GF-D8 (cell line): ENCODE results near the gene GRIA4.

ENCODE experiments used
- DNase-seq: peaks from one replicate; lab custom pipeline; 2025; lab: John Stamatoyannopoulos, UW

The GRIA4 gene

GRCh38 chr11:105789579-105790420 is 179.9 kb downstream of the GRIA4 start:
- no peak for DNase-seq

- no peak for DNase-seq
Measured at GRCh38 chr11:105790840-105791239, 181.0 kb downstream of the GRIA4 start.

GRCh38 chr11:105793092-105793491 is 183.2 kb downstream of the GRIA4 start:
- DNase-seq = no peak

GRCh38 chr11:105799263-105799662 is 189.4 kb downstream of the GRIA4 start:
- no peak for DNase-seq

GRCh38 chr11:105799728-105800462 is 190.0 kb downstream of the GRIA4 start:
- DNase-seq = no peak

GRCh38 chr11:105802390-105802789 is 192.5 kb downstream of the GRIA4 start:
- DNase-seq = no peak

- no peak for DNase-seq
Measured at GRCh38 chr11:105811242-105811641, 201.4 kb downstream of the GRIA4 start.

GRCh38 chr11:105821372-105821771 is 211.5 kb downstream of the GRIA4 start:
- no peak for DNase-seq

GRCh38 chr11:105821781-105822180 is 211.9 kb downstream of the GRIA4 start:
- no peak for DNase-seq

GRCh38 chr11:105823495-105824033 is 213.7 kb downstream of the GRIA4 start:
- no peak for DNase-seq

GRCh38 chr11:105824457-105825013 is 214.7 kb downstream of the GRIA4 start:
- DNase-seq = no peak

GRCh38 chr11:105825141-105825540 is 215.3 kb downstream of the GRIA4 start:
- no peak for DNase-seq

GRCh38 chr11:105827906-105828305 is 218.0 kb downstream of the GRIA4 start:
- DNase-seq = no peak

- no peak for DNase-seq
Measured at GRCh38 chr11:105829084-105829483, 219.2 kb downstream of the GRIA4 start.

- DNase-seq = no peak
Measured at GRCh38 chr11:105834461-105834860, 224.6 kb downstream of the GRIA4 start.

- no peak for DNase-seq
Measured at GRCh38 chr11:105838668-105839384, 229.0 kb downstream of the GRIA4 start.

- DNase-seq = no peak
Measured at GRCh38 chr11:105840391-105840790, 230.5 kb downstream of the GRIA4 start.

- DNase-seq = no peak
Measured at GRCh38 chr11:105852403-105852802, 242.5 kb downstream of the GRIA4 start.

GRCh38 chr11:105854269-105854668 is 244.4 kb downstream of the GRIA4 start:
- no peak for DNase-seq

GRCh38 chr11:105856954-105857353 is 247.1 kb downstream of the GRIA4 start:
- DNase-seq = no peak

- DNase-seq = no peak
Measured at GRCh38 chr11:105857728-105858127, 247.9 kb downstream of the GRIA4 start.

- no peak for DNase-seq
Measured at GRCh38 chr11:105858841-105859240, 249.0 kb downstream of the GRIA4 start.
